GM18907 (cell line): Measurements from ENCODE around the gene GHR.

Experiments used
- ATAC-seq: cut with Tn5 transposase; IDR thresholded peaks from one replicate; pipeline ENCODE4 v1.9.1; 2021; ENCODE audit warnings: mild to moderate bottlenecking, moderate library complexity; ENCODE audit not compliant: unreplicated experiment

Gene GHR

GRCh38 chr5:42596817-42597216 lies 173.6 kb downstream of the GHR start:
- no peak for ATAC-seq

- ATAC-seq: no peak
Observed at GRCh38 chr5:42597318-42597937, 174.2 kb downstream of the GHR start.

GRCh38 chr5:42598311-42598710 lies 175.1 kb downstream of the GHR start:
- ATAC-seq: no peak

- no peak for ATAC-seq
Observed at GRCh38 chr5:42599106-42599505, 175.9 kb downstream of the GHR start.

- no peak for ATAC-seq
Observed at GRCh38 chr5:42600441-42600840, 177.2 kb downstream of the GHR start.

GRCh38 chr5:42604171-42604711 lies 181.0 kb downstream of the GHR start:
- no peak for ATAC-seq

- ATAC-seq: no peak
Observed at GRCh38 chr5:42605490-42605889, 182.3 kb downstream of the GHR start.

- no peak for ATAC-seq
Observed at GRCh38 chr5:42606464-42606869, 183.2 kb downstream of the GHR start.

- ATAC-seq: no peak
Observed at GRCh38 chr5:42611437-42611836, 188.2 kb downstream of the GHR start.

GRCh38 chr5:42612750-42613366 lies 189.6 kb downstream of the GHR start:
- no peak for ATAC-seq

- ATAC-seq: no peak
Observed at GRCh38 chr5:42614509-42614908, 191.3 kb downstream of the GHR start.

GRCh38 chr5:42620579-42621216 lies 197.5 kb downstream of the GHR start:
- ATAC-seq: no peak

GRCh38 chr5:42621242-42621641 lies 198.0 kb downstream of the GHR start:
- no peak for ATAC-seq

GRCh38 chr5:42621662-42622061 lies 198.4 kb downstream of the GHR start:
- ATAC-seq: no peak

- no peak for ATAC-seq
Observed at GRCh38 chr5:42624912-42625311, 201.7 kb downstream of the GHR start.

- no peak for ATAC-seq
Observed at GRCh38 chr5:42626462-42626861, 203.2 kb downstream of the GHR start.

- ATAC-seq: no peak
Observed at GRCh38 chr5:42628821-42629220, 205.6 kb downstream of the GHR start.

GRCh38 chr5:42629284-42629683 lies 206.0 kb downstream of the GHR start:
- ATAC-seq: no peak

GRCh38 chr5:42631241-42631640 lies 208.0 kb downstream of the GHR start:
- no peak for ATAC-seq

GRCh38 chr5:42632354-42632900 lies 209.2 kb downstream of the GHR start:
- ATAC-seq: no peak

GRCh38 chr5:42634575-42634974 lies 211.3 kb downstream of the GHR start:
- no peak for ATAC-seq

- ATAC-seq: no peak
Observed at GRCh38 chr5:42636425-42636824, 213.2 kb downstream of the GHR start.
